GM12891 (cell line): ENCODE results near the gene EEF1AKMT3.

Experiments used
- POLR2A ChIP-seq: IDR thresholded peaks from 2 replicates; pipeline ENCODE4 v1.6.1; 2011; ENCODE audit warnings: low read depth, low read length, control low read depth
- POLR2AphosphoS5 ChIP-seq: IDR thresholded peaks from 2 replicates; pipeline ENCODE4 v1.6.1; 2011; ENCODE audit warnings: low read depth, low read length, control low read depth
- SPI1 ChIP-seq: IDR thresholded peaks from 2 replicates; pipeline ENCODE4 v1.6.1; 2011; ENCODE audit warnings: low read depth, low read length, control low read depth
- TAF1 ChIP-seq: IDR thresholded peaks from 2 replicates; pipeline ENCODE4 v1.6.1; 2011; ENCODE audit warnings: low read depth, low read length, control low read depth

- no peak for TF ChIP-seq POLR2A
- no peak for TF ChIP-seq TAF1
- no peak for TF ChIP-seq POLR2AphosphoS5
- TF ChIP-seq SPI1: peak; percentile 40
These were observed 31.6 kb upstream of the EEF1AKMT3 start for GRCh38 chr12:57740656-57741412.
